Fibroblast of upper back skin (primary cell): ENCODE results near the gene TSPAN5.
A peak's percentile ranks its signal among the peaks of the same experiment; 100 is the strongest.

Experiments used
- DNase-seq: peaks from one replicate; pipeline ENCODE4 v3.0.0-alpha.2; 2013

Gene TSPAN5

DNA sequence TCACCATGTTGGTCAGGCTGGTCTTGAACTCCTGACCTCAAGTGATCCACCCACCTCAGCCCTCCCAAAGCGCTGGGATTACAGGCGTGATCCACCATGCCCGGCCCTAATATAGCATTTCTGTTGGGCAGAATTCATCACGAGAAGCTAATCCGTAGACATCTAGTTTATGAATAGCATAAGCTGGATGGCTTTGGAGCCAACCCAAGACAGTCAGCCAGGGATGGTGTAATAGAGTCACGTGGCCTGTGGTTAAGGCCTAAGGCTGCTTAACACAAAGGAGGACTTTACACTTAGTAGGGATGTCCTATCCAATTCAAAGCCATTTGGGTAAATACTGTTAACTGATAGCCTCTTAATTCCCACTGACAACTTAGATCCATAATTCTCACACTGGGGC is 223.6 kb downstream of the TSPAN5 start:
- DNase-seq = no peak

DNA sequence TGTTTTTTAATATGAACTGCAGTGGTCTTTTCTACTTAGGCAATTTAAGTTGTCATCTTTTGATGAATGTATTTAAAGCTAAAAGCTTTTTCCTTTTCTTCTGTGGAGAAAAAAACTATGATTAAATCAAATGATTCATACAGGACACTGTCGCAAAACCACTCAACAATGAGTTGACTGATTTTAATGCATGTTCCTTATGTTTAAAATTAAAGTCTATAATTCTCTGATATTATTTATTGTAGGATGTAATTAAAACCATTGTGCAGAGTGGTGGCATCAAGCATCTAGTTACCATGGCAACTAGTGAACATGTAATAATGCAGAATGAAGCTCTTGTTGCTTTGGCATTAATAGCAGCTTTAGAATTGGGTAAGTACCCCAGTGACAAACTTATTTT is 224.7 kb downstream of the TSPAN5 start:
- DNase-seq = no peak

DNA sequence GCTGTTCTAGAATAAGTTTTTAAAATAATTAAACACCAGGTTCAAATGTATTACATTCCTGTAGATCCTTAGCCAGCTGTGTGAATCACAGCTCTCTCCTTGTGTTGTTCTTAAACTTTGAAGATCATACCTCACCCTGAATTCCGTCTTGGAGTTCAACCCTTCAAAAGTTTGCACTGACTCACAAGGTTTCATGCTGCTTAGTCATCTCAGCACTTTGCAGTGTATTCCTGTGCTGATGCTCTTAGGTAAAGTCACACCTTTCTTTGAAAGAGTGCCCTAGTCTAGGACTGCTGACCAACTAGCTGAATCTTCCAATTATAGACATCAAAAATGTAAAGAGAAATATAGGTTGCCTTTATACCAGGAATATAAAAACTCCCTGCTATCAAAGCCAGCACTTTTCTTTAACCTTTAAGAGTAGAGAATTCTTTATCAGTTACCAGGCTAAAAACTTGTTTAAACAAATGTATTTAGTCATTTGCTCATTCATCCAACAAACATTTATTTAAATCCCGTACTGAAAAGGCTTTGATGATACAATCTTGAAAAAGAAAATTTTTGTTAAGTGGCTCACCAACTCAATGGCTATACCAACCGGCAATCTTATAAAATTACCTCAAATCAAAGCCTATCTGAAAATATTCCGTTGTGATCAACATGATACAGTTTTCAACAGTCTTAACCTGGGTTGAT is 227.6 kb downstream of the TSPAN5 start:
- peak; percentile 83 for DNase-seq

DNA sequence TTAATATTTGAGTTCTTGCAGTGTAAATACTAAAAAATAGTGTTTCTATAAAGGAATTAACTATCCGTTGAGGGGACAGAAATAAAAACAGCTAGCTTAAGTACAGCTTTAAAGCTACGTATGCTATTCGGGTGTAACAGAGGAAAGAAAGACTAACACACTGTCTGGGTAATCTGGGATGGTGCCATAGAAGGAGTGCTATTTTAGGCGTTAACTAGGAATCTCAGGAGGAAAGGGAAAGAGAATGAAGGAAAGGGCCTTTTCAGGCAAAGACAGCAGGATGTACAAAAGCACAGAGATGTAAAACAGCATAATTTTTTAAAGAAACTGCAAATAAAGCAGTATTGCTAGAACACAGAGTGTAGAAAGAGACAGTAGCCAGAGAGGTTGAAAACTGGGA is 235.4 kb downstream of the TSPAN5 start:
- DNase-seq = no peak

DNA sequence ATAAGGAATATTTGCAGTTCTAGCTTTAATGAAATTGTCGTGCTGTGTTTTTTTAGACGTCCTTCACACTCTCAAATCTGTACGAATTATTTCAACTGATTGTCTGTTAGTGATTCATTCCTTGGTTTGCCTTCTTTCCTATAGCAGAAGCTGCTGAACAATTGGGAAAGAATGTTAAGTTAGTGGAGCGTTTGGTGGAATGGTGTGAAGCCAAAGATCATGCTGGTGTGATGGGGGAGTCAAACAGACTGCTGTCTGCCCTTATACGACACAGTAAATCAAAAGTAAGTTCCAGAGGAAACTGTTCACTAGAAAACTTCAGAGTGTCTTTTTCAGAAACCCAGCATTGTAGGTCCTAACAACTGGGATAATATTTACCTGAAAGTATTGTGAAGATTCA is 237.3 kb downstream of the TSPAN5 start:
- DNase-seq = peak; percentile 84
